Type B pancreatic cell (in vitro differentiated cells): Measurements from ENCODE around the gene HPCAL1. TPM values are rescaled to one million over a fixed set of nuclear protein-coding genes. Genes with fewer than 3 reads are reported as not detected.

Experiments used
- DNase-seq: peaks from one replicate; pipeline ENCODE4 v3.0.0; 2021; ENCODE audit warnings: mixed read lengths; ENCODE audit not compliant: unreplicated experiment; ENCODE audit errors: extremely low spot score
- H3K27ac Mint-ChIP-seq: 2 replicates; pipeline ENCODE4 v1.8.0; 2021; ENCODE audit warnings: mild to moderate bottlenecking, mixed read lengths
- H3K27me3 Mint-ChIP-seq: 2 replicates; pipeline ENCODE4 v1.8.0; 2021; ENCODE audit warnings: mixed read lengths
- H3K36me3 Mint-ChIP-seq: 2 replicates; pipeline ENCODE4 v1.8.0; 2021; ENCODE audit warnings: mixed read lengths
- H3K4me1 Mint-ChIP-seq: one replicate; pipeline ENCODE4 v1.8.0; 2021; ENCODE audit warnings: mixed read lengths; ENCODE audit not compliant: unreplicated experiment
- H3K4me3 Mint-ChIP-seq: 2 replicates; pipeline ENCODE4 v1.8.0; 2021; ENCODE audit warnings: mild to moderate bottlenecking, mixed read lengths
- H3K9me3 Mint-ChIP-seq: 2 replicates; pipeline ENCODE4 v1.8.0; 2021; ENCODE audit warnings: mixed read lengths
- CTCF ChIP-seq: fragments of 200-600 bp; sonication (generic); conservative IDR thresholded peaks from 2 replicates; pipeline ENCODE4 v1.5.0; 2021; ENCODE audit warnings: antibody characterized with exemption, mild to moderate bottlenecking
- total RNA-seq: library from RNA; stranded (reverse); gene quantifications from 2 replicates; pipeline ENCODE4 v1.2.1, GENCODE V29; 2021; ENCODE audit warnings: low replicate concordance

The HPCAL1 gene
- total RNA-seq, 1 donor from 2014 or later = 17.8 TPM

DNA sequence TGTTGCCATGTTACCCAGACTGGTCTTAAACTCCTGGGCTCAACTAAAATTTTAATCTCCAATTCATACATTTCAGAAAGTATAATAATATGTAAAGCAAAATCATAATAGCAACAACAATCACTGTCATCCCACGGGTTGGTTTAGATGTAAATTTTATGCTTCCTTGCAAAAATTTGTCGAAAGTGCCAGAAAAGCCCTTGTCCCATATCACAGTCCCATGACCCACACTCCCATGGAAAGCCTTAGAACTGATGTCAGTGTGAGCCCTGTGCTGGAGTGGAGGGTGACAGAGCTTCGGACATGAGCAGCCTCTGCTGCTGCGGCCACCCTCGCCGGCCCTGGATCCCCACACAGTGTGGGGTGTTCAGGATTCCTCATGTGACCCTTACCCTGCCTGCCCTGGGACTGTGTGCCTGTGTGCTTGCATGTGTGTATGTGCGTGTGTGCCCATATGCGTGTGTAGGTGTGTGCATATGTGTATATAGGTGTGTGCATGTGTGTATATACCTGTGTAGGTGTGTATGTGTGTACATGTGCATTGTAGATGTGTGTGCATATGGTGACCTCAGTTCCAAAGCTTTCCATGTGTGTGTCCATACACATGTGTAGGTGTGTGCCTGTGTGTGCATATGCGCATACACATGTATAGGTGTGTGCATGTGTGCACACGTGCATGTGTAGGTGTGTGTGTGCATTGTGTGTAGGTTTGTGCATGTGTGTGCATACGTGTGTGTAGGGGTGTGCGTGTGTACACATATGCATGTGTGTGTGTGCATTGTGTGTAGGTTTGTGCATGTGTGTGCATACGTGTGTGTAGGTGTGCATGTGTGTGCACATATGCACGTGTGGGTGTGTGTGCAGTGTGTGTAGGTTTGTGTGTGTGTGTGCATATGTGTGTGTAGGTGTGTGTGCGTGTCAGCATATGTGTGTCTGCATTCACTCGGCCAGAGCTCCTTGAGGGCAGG is 65.1 kb downstream of the HPCAL1 start:
- no peak overlapping the region for H3K4me3 Mint-ChIP-seq
- peak overlapping the region; percentile 17 for H3K27ac Mint-ChIP-seq
- peaks cover 13% of the 10 kb centered on the region for H3K4me1 Mint-ChIP-seq
- no peak for DNase-seq
- TF ChIP-seq CTCF = no peak
- H3K27me3 Mint-ChIP-seq = no peaks in the 10 kb centered on the region
- no peaks in the 10 kb centered on the region for H3K36me3 Mint-ChIP-seq
- no peaks in the 10 kb centered on the region for H3K9me3 Mint-ChIP-seq

DNA sequence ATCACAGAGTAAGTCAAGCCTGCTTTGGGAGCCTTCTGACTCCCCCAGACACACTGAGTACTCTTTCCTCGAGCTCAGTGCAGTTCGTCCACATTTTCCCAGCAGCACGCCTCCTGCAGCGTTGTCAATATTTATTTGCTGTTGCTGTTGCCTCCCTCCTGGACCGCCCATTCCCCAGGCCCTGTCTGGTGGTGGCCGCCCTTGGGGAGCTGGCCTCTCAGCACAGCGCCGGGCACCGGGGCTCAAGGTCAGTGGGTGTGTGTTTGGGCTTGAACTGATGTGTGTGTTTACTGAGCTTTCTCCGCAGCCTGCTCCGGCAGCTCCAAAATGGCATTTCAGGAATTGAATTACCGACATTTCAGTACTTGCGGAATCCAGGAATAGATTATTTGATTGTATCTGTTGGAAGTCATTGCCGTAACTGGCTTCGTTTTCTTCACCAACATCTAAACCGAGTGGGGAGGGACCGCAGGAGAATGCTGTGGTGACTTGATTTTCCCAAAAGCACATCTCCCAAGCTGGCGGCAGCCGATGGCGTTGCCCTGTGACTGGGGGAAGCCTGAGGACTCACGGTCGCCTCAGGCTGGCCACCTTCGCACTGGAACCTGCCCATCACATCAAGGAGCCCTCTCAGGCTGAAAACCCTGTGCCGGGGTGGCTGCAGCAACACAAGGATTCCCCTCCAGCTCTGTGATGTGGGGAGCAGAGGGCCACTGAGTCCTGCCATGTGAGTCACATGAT is 66.0 kb downstream of the HPCAL1 start:
- Mint-ChIP-seq H3K4me1 (peaks cover 13% of the 10 kb centered on the region), H3K27me3 (no peaks in the 10 kb centered on the region), H3K36me3 (no peaks in the 10 kb centered on the region), H3K9me3 (no peaks in the 10 kb centered on the region), H3K27ac (no peak overlapping the region), H3K4me3 (no peak overlapping the region)
- TF ChIP-seq CTCF = no peak
- DNase-seq = no peak

DNA sequence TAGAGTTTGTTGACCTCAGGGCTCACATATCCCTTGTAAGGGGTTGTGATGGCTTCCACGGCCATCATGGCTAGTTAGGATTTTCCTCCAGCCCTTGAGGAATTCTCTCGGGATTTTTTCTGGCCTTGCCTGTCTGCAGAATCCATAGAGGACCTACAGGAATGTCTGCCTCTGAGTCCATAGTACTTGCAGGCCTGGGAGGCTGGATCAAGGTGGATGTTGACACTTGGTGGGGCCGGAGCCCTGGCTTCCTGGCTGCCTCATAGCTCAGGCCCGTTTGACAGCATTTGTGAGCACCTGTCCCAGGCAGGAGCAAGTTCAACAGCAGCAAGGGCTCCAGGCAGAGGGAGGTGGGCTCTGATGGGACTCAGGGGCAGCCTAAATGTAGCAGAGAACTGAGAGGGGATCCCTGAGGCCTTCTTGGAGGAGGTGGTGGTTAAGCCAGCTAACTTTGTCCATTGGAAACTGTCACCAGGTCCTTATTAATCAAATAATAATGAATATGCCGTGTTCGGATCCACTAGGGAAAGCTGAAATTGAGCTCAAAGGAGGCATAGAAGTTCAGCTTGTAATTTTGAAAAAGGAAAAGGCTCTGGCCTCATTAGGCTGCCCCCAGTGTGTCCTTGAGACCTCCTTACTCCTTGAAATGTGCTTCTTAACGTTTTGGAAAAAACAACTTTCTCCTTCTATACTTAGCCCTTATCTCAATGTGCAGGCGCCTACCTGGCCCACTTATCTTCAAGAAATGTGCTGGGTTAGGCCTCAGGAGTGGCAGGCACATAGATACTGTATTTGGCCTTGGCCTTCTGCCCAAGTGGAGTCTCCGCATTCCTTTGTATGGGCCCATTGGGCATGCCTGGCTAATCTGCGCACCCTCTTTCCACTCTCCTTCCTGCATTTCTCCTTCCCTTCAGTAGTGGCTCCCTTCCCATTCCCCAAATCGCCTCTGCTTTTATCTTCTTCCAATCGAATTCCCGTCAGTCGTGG is 66.9 kb downstream of the HPCAL1 start:
- no peak for TF ChIP-seq CTCF
- Mint-ChIP-seq H3K27ac (peak overlapping the region; percentile 56), H3K4me3 (no peak overlapping the region), H3K9me3 (no peaks in the 10 kb centered on the region), H3K36me3 (no peaks in the 10 kb centered on the region), H3K4me1 (peaks cover 17% of the 10 kb centered on the region), H3K27me3 (no peaks in the 10 kb centered on the region)
- DNase-seq = no peak

DNA sequence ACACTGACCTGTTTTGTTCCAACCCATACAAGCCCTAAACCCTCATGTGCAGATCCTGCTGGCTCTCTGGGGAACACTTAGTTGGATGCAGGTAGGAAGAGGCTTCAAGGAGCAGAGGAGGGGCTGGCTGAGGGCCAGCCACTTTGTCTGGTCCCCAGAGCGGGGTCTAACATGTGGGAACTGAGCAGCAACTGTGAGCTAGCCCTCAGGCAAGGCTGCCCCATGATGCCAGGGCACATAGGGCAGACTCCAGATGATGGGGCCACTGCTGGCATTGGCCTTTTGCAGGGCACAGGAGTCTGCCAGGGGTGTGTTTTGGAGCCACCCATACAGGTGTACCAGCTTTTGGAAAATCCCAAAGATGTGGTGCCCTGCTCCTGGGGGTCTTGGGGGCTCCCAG is 67.7 kb downstream of the HPCAL1 start:
- Mint-ChIP-seq H3K4me1 (peaks cover 26% of the 10 kb centered on the region), H3K27me3 (no peaks in the 10 kb centered on the region), H3K36me3 (no peaks in the 10 kb centered on the region), H3K27ac (peak overlapping the region; percentile 56), H3K9me3 (no peaks in the 10 kb centered on the region), H3K4me3 (no peak overlapping the region)
- no peak for DNase-seq
- TF ChIP-seq CTCF = no peak

DNA sequence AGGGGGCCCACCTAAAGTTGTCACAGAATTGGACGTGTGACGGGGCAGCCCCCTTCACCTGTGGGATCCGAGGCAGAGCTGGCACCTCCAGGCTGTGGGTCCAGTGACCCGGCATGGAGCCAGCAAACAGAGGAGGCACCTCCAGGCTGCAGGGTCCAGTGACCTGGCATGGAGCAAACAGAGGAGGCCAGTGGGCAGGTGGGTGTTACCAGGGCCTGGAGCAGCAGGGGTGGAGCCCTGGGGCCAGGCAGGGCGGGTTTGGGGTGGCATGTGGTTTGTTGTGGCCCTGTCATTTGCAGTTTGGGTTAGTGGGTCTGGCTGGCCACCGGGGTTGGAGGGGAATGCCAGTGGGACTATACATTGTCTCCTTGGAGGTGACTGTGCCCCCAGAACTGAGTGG is 68.2 kb downstream of the HPCAL1 start:
- H3K9me3 Mint-ChIP-seq = no peaks in the 10 kb centered on the region
- no peak overlapping the region for H3K4me3 Mint-ChIP-seq
- no peaks in the 10 kb centered on the region for H3K36me3 Mint-ChIP-seq
- TF ChIP-seq CTCF = no peak
- no peak for DNase-seq
- H3K4me1 Mint-ChIP-seq = peaks cover 31% of the 10 kb centered on the region
- H3K27me3 Mint-ChIP-seq = no peaks in the 10 kb centered on the region
- H3K27ac Mint-ChIP-seq = no peak overlapping the region
